Fibroblast of mammary gland (primary cell): ENCODE data around the gene RASGRP1.

ENCODE experiments used
- DNase-seq: peaks from one replicate; pipeline ENCODE4 v3.0.0-alpha.2; 2010; ENCODE audit warnings: low read depth
- H3K4me3 ChIP-seq: 2 replicates; pipeline ENCODE4 v1.5.1; 2011; ENCODE audit warnings: low read depth, mild to moderate bottlenecking, low read length, moderate library complexity; ENCODE audit not compliant: control insufficient read depth
- TF ChIP-seq, protein P1 (sequence below): conservative IDR thresholded peaks from 2 replicates; pipeline ENCODE4 v1.5.1; 2011; ENCODE audit warnings: low read depth, low read length, inconsistent platforms; ENCODE audit not compliant: control insufficient read depth, insufficient read depth

Gene RASGRP1

DNA sequence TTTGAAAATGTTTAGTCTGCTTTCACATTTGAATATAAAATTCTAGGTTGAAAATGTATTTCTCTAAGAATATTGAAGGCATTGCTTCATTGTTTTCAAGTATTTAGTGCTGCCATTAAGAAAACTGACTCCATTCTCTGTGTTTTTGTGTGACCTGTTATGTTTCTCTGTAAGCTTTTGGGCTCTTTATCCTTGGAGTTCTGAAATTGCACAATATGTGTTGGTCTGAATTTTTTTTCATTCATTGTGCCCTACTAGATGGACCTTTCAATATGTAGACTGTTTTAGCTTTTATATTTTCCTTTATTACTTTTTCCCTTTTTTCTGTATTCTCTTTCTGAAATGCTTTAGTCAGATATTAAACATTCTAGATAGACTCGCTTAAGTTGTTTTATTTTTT is 88.5 kb downstream of the RASGRP1 start:
- H3K4me3 ChIP-seq, result no peak overlapping the region
- DNase-seq, result no peak
- TF ChIP-seq, protein P1, sequence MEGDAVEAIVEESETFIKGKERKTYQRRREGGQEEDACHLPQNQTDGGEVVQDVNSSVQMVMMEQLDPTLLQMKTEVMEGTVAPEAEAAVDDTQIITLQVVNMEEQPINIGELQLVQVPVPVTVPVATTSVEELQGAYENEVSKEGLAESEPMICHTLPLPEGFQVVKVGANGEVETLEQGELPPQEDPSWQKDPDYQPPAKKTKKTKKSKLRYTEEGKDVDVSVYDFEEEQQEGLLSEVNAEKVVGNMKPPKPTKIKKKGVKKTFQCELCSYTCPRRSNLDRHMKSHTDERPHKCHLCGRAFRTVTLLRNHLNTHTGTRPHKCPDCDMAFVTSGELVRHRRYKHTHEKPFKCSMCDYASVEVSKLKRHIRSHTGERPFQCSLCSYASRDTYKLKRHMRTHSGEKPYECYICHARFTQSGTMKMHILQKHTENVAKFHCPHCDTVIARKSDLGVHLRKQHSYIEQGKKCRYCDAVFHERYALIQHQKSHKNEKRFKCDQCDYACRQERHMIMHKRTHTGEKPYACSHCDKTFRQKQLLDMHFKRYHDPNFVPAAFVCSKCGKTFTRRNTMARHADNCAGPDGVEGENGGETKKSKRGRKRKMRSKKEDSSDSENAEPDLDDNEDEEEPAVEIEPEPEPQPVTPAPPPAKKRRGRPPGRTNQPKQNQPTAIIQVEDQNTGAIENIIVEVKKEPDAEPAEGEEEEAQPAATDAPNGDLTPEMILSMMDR, result no peak

DNA sequence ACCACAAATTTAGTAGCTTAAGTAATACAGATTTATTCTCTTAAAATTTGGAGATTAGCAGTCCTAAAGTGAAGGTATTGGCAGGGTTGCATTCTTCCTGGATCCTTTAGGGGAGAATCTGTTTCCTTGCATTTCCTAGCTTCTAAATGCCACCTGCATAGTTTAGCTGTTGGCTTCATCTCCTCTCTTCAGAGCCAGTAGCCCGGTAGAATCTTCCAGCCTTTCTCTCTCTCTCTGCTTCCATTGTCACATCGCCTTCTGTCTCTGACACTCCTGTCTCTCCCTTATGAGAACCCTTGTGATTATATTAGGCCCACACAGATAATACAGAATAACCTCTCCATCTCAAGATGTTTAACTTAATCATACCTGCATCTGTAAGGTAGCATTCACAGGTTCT is 89.3 kb downstream of the RASGRP1 start:
- TF ChIP-seq, protein P1, result no peak
- H3K4me3 ChIP-seq, result no peak overlapping the region
- DNase-seq, result no peak

DNA sequence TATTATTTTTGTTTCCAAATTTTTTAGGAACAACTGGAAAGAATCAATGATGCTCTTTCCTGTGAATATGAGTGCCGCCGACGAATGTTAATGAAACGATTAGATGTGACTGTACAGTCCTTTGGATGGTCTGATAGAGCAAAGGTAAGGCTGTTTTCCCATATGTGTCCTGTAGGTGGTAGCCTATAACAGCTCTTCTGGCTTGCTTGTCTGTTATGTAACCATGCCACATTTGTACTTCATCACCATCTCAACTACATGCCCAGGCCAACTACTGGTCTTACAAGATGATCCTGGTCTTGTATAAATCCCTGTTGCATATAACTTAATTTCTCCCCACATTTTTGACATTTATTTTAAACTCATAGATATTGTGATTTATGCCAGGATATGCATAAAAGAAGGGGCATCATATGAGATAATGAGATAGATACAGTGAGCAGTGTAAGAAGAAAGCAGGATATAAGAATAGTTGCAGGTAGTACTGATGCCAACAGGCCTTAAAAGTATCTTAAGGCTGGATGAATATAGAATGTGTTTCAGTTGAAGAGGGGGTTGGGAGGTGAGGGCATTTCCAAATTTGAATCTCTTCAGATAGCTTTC is 90.4 kb downstream of the RASGRP1 start:
- peak; percentile 65 for DNase-seq
- no peak overlapping the region for H3K4me3 ChIP-seq
- TF ChIP-seq, protein P1, result peak; percentile 76

DNA sequence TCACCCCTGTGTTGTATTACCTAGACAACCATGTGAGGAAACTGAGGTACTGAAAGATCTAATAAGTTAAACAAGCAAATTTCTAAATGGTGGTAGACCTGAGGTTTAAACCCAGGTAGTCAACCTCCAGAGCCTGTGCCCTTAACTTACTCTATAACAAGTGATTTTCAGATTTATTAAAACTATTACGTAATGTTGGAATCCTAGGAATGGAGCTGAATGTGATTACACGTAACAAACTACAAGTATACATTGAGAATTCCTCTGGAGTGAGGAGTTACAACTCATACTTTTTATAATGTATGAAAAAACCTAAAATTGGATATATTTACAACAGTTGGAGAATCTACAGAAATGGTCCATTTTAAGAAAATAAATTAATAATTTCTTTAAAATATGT is 92.6 kb downstream of the RASGRP1 start:
- H3K4me3 ChIP-seq, result no peak overlapping the region
- no peak for DNase-seq
- TF ChIP-seq, protein P1, result no peak

DNA sequence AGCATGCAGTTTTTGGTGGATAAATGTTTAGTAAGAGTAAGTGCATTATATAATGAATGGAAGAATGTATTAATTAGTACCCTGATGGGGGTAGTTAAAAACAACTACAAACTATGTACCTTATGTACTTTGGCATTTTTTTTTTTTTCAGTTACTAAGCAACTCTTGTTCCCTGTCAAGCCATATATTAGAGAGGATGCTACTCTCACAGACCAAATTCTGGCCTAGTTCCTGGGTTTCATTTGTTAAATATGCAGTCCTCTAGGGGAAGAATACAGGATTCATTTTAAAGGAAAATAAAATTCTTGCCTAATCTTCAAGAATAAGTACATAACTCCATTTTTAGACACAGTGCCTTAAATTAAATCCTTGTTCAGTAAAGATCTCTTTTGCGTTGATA is 93.8 kb downstream of the RASGRP1 start:
- TF ChIP-seq, protein P1, result no peak
- no peak overlapping the region for H3K4me3 ChIP-seq
- no peak for DNase-seq

DNA sequence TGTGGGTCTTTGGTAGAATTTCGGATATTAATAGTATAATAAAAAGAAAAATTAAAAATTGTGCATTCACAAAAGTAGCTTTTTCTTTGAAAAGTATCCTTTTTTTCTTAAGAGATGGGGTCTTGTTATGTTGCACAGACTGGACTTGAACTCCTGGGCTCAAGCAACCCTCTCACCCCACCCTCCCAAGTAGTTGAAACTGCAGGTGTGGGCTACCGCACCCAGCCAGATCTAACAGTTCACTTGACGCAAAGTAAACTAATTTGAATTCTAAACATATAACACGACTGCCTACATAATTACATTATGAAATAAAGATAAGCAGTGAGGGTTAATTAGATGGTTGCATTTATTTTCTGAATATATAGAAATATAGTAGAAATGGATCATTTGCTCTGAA is 99.9 kb downstream of the RASGRP1 start:
- no peak for DNase-seq
- H3K4me3 ChIP-seq, result no peak overlapping the region
- TF ChIP-seq, protein P1, result no peak

DNA sequence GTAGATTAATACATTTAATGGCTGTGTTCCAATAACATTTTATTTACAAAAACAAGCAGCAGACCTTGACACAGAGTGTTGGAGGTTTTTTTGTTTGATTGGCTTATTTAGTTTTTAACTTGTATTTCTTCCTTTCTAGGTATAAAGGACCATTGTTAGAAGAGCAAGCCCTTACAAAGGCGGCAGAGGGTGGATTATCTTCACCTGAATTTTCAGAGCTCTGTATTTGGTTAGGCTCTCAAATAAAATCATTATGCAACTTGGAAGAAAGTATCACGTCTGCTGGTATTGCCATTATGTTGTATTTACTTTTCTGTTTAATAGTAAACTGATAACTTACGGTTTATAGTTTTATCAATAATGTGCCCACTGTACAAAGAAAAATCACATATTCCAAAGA is 100.7 kb downstream of the RASGRP1 start:
- TF ChIP-seq, protein P1, result no peak
- no peak overlapping the region for H3K4me3 ChIP-seq
- DNase-seq, result no peak
